Hepatocyte (in vitro differentiated cells): ENCODE results near the gene TMEM259. TPM values are rescaled to one million over a fixed set of nuclear protein-coding genes. Genes with fewer than 3 reads are reported as not detected.
A peak's percentile ranks its signal among the peaks of the same experiment; 100 is the strongest.

ENCODE experiments used
- DNase-seq: peaks from one replicate; pipeline ENCODE4 v3.0.0-alpha.2; 2016; ENCODE audit warnings: low spot score
- H2AFZ ChIP-seq: fragments of 200-600 bp; sonication (generic); 2 replicates; pipeline ENCODE4 v1.6.0; 2016; ENCODE audit warnings: antibody characterized with exemption, mild to moderate bottlenecking
- H3K27ac ChIP-seq: fragments of 200-600 bp; sonication (generic); 2 replicates; pipeline ENCODE4 v1.5.1; 2016; ENCODE audit warnings: mild to moderate bottlenecking
- H3K27me3 ChIP-seq: fragments of 200-600 bp; sonication (generic); 2 replicates; pipeline ENCODE4 v1.6.1; 2016
- H3K36me3 ChIP-seq: fragments of 200-600 bp; sonication (generic); replicated peaks from 2 replicates; pipeline ENCODE4 v1.5.1; 2016; ENCODE audit warnings: low read depth; ENCODE audit not compliant: insufficient read depth
- H3K4me1 ChIP-seq: fragments of 200-600 bp; sonication (generic); 2 replicates; pipeline ENCODE4 v1.5.1; 2016; ENCODE audit warnings: mild to moderate bottlenecking, moderate library complexity; ENCODE audit not compliant: insufficient read depth
- H3K4me2 ChIP-seq: fragments of 200-600 bp; sonication (generic); 2 replicates; pipeline ENCODE4 v1.6.0; 2016
- H3K4me3 ChIP-seq: fragments of 200-600 bp; sonication (generic); 2 replicates; pipeline ENCODE4 v1.5.1; 2016; ENCODE audit warnings: mild to moderate bottlenecking
- H3K79me2 ChIP-seq: fragments of 200-600 bp; sonication (generic); 2 replicates; pipeline ENCODE4 v1.6.0; 2017; ENCODE audit warnings: mild to moderate bottlenecking
- H3K9me2 ChIP-seq: fragments of 200-600 bp; sonication (generic); replicated peaks from 2 replicates; pipeline ENCODE4 v1.6.0; 2017; ENCODE audit warnings: mild to moderate bottlenecking; ENCODE audit not compliant: insufficient read depth
- H3K9me3 ChIP-seq: fragments of 200-600 bp; sonication (generic); 2 replicates; pipeline ENCODE4 v1.5.1; 2016; ENCODE audit warnings: low read depth, mild to moderate bottlenecking
- H4K20me1 ChIP-seq: fragments of 200-600 bp; sonication (generic); 2 replicates; pipeline ENCODE4 v1.6.0; 2016; ENCODE audit warnings: mild to moderate bottlenecking; ENCODE audit not compliant: insufficient read depth, poor library complexity, severe bottlenecking
- CTCF ChIP-seq: fragments of 200-600 bp; sonication (generic); IDR thresholded peaks from 2 replicates; pipeline ENCODE4 v1.5.1; 2016; ENCODE audit warnings: antibody characterized with exemption, mild to moderate bottlenecking; ENCODE audit not compliant: poor library complexity
- EZH2 ChIP-seq: fragments of 200-600 bp; sonication (generic); IDR thresholded peaks from 2 replicates; pipeline ENCODE4 v1.6.1; 2016; ENCODE audit warnings: antibody characterized with exemption, mild to moderate bottlenecking, borderline replicate concordance
- EZH2phosphoT487 ChIP-seq: fragments of 200-600 bp; sonication (generic); IDR thresholded peaks from one replicate; pipeline ENCODE4 v1.6.1; 2018; ENCODE audit warnings: antibody characterized with exemption, mild to moderate bottlenecking, low read depth, moderate library complexity; ENCODE audit not compliant: unreplicated experiment, severe bottlenecking
- WGBS: methylation state at CpG from one replicate; pipeline ENCODE4 v1.1.6; 2016; ENCODE audit warnings: low lambda C conversion rate; ENCODE audit errors: missing lambda C conversion rate; 5-methylcytosine and 5-hydroxymethylcytosine counted together
- polyA plus RNA-seq: library from polyadenylated mRNA; unstranded; fragments of >200 nt; fragmentation: Nextera tagmentation; extraction: Ambion mirVana; gene quantifications from 2 replicates; pipeline ENCODE4 v1.2.1, GENCODE V29; 2016
- total RNA-seq: library from RNA; depleted of rRNA; stranded (reverse); fragments of >200 nt; gene quantifications from 2 replicates; pipeline ENCODE4 v1.2.3, GENCODE V29; 2014

Gene TMEM259
- total and polyA plus RNA-seq, 2 experiments from 2014 or later = 169 to 311 TPM

- no peaks in the 10 kb centered on the region for H3K27me3 ChIP-seq
- H3K36me3 ChIP-seq = no peaks in the 10 kb centered on the region
- H3K4me2 ChIP-seq = no peak overlapping the region
- no peaks in the 10 kb centered on the region for H3K9me2 ChIP-seq
- no peak overlapping the region for H3K27ac ChIP-seq
- H2AFZ ChIP-seq = no peak overlapping the region
- no peaks in the 10 kb centered on the region for H4K20me1 ChIP-seq
- TF ChIP-seq CTCF = no peak
- DNase-seq = no peak
- H3K9me3 ChIP-seq = no peaks in the 10 kb centered on the region
- peaks cover 8% of the 10 kb centered on the region for H3K4me1 ChIP-seq
- peaks cover 16% of the 10 kb centered on the region for H3K79me2 ChIP-seq
- WGBS = 95% methylated on average over 14 of the region's 14 CpGs
- no peak overlapping the region for H3K4me3 ChIP-seq
Observed at GRCh38 chr19:988081-988480, 32.8 kb downstream of the TMEM259 start.

GRCh38 chr19:986083-986482 is 34.8 kb downstream of the TMEM259 start:
- Histone ChIP-seq H3K36me3 (no peaks in the 10 kb centered on the region), H3K4me1 (peaks cover 12% of the 10 kb centered on the region), H3K9me3 (no peaks in the 10 kb centered on the region), H4K20me1 (no peaks in the 10 kb centered on the region), H3K27ac (no peak overlapping the region), H3K79me2 (peaks cover 16% of the 10 kb centered on the region), H3K27me3 (no peaks in the 10 kb centered on the region), H3K9me2 (no peaks in the 10 kb centered on the region), H3K4me2 (no peak overlapping the region), H3K4me3 (no peak overlapping the region), H2AFZ (no peak overlapping the region)
- no peak for TF ChIP-seq CTCF
- TF ChIP-seq EZH2phosphoT487 = no peak
- TF ChIP-seq EZH2 = no peak
- WGBS = 99% methylated on average over 14 of the region's 14 CpGs
- no peak for DNase-seq

GRCh38 chr19:984165-984967 is 36.6 kb downstream of the TMEM259 start, which contains the start of gene WDR18:
Gene WDR18 (plus strand): TSS chr19:984345. CDS start chr19:984354, 9 bp downstream.
- peaks cover 16% of the 10 kb centered on the region for H3K79me2 ChIP-seq
- TF ChIP-seq EZH2 (no peak), EZH2phosphoT487 (no peak), CTCF (no peak)
- H3K27me3 ChIP-seq = no peaks in the 10 kb centered on the region
- H3K9me2 ChIP-seq = no peaks in the 10 kb centered on the region
- H3K27ac ChIP-seq = peak within 1 kb of the TSS; percentile 90
- WGBS = under 1% methylated on average over 58 of the region's 78 CpGs
- no peaks in the 10 kb centered on the region for H4K20me1 ChIP-seq
- peak within 1 kb of the TSS; percentile 99 for H3K4me2 ChIP-seq
- peak within 1 kb of the TSS; percentile 97 for H2AFZ ChIP-seq
- H3K36me3 ChIP-seq = no peaks in the 10 kb centered on the region
- no peaks in the 10 kb centered on the region for H3K9me3 ChIP-seq
- DNase-seq = peak; percentile 95
- peak within 1 kb of the TSS; percentile 98 for H3K4me3 ChIP-seq
- H3K4me1 ChIP-seq = peaks cover 23% of the 10 kb centered on the region
